ENCODE data around the gene NKIRAS1.
"Not testable (repeated sequence)": the region's sequence is repeated elsewhere in the genome, so short reads cannot be mapped to it uniquely, and the experiment has no call there.

NKIRAS1 gene

DNA sequence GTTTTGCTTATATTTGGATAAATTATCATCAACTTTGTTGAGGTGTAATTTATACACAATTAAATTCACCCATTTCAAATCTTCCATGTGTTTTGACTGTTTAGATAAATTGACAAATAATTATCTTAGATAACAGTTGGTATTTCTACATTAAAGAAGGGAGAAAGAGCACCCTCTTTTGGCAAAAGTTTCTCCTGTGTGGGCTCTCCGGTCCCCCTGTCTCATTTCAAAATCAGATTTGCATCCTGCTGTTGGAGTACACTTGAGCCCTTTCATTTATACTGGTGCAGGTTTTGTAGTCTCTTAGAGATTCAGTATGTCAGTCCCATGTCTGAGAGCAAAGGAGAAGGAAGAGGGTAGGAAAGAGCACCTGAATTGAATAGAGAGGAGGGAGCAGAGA is 49.4 kb downstream of the NKIRAS1 start:
- DNase-seq = no peak

DNA sequence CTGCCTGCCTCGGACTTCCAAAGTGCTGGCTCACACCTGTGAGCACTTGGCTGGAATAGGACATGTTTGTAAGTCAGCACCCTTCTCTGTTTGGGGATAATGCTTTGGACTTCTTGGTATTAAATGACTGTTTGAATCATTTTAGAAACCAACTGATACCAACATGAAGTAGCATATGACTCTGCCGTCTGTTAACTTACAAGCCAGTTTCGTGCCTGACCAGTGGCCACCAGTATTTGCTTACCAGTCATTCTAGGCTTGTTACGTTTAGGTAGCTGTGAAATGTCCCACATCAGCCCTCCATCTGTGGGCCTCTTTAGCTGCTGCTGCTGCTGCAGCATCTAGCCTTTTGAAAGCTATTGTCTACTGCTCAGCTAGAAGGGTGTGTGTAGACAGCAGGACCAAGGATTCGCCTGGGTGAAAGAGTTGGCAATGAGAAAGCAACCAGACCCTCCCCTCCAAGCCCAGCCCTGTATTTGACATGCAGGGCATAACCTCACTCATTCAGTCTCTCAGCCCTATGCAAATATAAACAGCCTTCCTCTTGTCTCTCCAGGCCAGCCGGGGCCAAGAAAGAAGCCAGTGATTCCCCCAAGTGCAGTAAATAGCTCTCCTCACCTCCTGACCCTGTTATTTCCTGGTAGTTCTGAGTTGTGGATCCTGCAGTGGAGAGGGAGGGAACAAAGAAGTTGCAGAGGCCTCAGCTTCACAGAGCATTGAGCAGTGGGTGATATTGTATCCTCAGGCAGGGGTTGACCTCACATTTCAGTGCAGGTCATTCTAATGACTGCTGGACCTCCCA is 51.0 kb downstream of the NKIRAS1 start:
- no peak for DNase-seq

GRCh38 chr3:23864931-23865330 is 51.9 kb downstream of the NKIRAS1 start:
- DNase-seq = no peak

GRCh38 chr3:23863060-23863459 is 53.7 kb downstream of the NKIRAS1 start:
- no peak for DNase-seq

GRCh38 chr3:23861689-23862088 is 55.1 kb downstream of the NKIRAS1 start:
- DNase-seq = no peak

DNA sequence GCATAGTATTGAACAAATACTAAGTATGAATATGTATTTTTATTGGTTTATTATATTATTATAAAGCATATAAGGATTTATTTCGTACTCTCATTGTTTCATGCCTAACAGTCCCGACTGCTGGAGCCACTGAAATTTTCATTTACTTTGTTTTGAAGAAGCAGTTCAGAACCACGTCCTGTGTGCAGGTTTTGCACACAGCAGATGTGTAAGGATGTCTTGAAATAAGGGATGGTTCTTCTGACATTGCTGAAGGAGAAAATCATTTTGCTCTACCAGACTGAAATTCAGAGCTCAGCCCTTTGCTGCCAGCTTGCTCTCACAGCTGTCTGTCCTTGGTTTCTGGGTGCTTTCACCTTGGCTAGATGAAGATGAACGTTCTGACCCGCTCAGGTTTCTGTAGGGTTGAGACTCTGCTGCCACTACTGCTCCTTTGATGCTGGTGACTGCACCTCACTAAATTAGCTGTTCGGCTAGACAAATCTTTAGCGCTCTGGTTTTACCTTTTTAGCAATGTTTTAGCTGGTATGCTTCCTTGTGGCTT is 56.9 kb downstream of the NKIRAS1 start:
- DNase-seq = no peak

- no peak for DNase-seq
These were observed 57.6 kb downstream of the NKIRAS1 start for GRCh38 chr3:23859012-23859743.

DNA sequence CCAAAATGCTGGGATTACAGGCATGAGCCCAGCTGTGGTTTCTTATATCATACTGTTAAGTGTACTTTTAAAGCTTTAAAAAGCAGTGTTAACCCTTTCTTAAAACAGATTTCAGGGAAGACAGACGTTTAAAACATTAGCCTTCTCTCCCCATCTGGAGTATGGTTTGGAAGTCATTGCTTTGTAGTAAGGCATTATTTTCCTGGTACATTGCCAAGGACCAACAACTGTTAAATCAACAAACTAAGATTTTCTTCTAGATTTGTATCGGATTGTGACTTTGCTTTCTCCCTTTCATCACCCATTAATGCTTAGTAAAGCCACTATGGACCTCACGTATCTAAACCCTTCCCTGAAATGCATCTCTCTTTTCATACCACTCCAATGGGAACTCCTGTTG is 60.5 kb downstream of the NKIRAS1 start:
- DNase-seq = no peak

DNA sequence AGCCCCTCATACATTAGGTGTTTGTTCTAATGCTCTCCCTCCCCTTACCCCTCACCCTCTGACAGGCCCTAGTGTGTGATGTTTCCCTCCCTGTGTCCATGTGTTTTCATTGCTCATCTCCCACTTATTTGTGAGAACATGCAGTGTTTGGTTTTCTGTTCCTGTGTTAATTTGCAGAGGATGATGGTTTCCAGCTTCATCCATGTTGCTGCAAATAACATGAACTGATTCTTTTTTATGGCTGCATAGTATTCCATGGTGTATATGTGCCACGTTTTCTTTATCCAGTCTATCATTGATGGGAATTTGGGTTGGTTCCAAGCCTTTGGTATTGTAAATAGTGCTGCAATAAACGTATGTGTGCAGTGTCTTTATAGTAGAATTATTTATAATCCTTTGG is 67.3 kb downstream of the NKIRAS1 start:
- DNase-seq = not testable (repeated sequence)

- no peak for DNase-seq
These were observed 71.2 kb downstream of the NKIRAS1 start for GRCh38 chr3:23845326-23846216.

DNA sequence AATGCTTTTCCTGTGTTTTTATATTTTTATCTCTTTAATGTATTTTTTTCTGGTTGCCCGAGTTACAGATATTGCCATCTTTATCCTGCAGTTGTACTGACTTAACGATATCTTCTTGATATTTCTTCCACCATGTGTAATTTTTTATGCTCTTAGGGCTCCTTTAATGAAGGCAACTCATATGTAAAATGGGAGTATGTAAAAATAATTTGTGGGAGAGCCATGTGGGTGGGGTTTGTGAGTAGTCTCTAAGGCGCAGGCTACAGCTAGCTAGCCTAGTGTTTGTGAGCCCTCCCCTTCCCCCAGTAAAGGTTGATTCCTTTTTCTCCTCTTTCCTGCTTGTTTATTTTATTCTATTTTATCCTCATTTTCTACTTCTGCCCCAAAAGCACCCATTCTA is 72.9 kb downstream of the NKIRAS1 start:
- DNase-seq = no peak
